SIG-M5 treated with dmso at 0.1 percent for 504 hours (cell line): ENCODE data around the gene HLA-DRB1.
A peak's percentile ranks its signal among the peaks of the same experiment; 100 is the strongest.
"Not testable (repeated sequence)": the region's sequence is repeated elsewhere in the genome, so short reads cannot be mapped to it uniquely, and the experiment has no call there.

Experiments used
- DNase-seq: peaks from one replicate; lab custom pipeline; 2025; ENCODE audit not compliant: unreplicated experiment; lab: John Stamatoyannopoulos, UW

The HLA-DRB1 gene

DNA sequence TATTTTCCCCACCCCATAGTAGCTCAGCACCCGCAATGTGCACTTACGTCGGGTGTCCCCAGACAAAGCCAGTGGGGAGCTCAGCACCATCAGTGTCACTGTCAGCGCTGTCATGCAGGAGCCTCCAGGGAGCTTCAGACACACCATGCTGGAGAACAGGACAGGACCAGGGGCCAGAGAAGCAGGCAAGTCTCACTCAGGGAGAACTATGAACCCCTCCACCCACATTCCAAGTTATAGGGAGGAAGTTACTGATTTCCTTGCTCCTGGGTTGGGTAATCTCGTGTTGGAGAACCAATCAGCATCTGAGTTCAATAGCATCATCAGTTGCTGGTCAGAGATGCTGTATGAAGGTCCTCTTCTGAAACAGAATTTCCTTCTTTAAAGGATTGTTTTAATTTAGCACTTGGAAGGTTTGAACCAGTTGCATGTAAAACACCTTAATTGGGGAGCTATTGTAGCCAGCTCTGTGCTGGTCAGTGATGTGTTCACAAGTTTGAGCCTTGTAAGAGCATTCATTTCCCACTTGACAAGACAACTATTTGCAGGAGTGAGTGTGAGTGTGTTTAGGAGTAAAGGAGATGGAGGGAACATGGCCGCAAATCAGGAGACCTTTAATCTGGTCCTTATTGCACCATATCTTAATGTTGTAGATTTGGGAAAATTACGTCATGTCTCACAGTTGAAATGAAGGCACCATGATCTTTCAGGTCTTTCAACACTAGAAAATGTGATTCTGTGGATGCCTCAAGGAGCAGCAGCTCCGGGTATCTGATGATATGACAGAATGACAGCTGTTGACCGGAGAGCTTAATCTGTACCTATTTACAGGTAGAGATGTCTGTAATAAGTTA lies at the start of gene HLA-DRB1:
Gene HLA-DRB1, minus strand, starts transcription at position 253 of the 854 bp plus-strand sequence. Its CDS starts 106 bp downstream, at position 147.
- no peak for DNase-seq

DNA sequence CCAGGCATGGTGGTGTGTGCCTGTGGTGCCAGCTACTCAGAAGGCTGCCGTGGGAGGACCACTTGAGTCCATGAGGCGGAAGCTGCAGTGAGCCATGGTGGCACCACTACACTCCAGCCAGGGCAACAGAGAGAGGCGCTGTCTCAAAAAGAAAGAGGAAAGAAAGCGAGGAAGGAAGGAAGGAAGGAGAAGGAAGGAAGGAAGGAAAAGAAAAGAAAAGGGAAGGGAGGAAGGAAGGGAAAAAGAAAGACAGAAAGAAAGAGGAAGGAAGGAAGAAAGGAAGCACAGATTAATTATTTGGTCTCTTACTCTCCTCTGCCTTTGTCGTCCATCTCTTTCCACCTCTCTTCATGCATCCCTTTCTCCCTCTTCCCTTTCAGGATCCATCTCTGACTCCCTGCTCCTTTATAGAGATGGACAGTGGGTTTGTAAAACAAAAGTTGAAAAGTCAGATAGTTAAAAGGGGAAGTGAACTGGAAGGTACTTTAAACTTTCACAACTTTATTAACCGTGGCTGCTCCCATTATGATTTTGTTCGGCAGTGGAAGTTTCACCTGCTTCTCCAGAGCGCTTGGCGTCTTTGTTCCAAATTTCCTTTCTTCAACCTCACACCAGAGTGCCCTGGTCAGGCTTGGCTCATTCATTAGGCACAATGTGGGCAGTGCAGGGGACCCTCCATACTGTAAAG lies 49.0 kb upstream of the HLA-DRB1 start:
- DNase-seq, result no peak

- DNase-seq, result no peak
These were observed 48.2 kb upstream of the HLA-DRB1 start for GRCh38 chr6:32637883-32638282.

DNA sequence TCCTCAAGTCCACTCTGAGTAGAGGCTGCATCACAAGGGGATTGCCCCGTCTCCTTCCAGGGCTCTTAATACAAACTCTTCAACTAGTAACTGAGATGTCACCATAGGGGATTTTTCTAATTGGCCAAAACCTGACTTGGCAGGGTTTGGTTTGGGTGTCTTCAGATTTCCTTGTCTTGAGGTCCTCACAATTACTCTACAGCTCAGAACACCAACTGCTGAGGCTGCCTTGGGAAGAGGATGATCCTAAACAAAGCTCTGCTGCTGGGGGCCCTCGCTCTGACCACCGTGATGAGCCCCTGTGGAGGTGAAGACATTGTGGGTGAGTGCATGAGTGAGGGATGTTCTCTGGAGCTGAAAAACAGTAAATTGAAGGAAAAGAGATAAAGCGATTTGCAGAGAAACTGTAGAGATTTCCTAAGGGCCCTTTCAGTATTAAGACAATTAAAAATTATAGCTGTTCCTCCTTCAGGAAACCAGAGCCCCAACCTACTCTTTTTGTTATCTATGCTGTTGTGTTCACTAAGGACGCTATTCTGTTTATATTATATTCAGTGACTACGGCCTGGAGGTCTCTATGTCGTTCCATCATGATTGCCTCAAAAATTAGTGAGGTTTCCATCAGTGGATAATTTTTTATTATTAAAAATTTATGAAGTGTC lies 47.7 kb upstream of the HLA-DRB1 start, which contains the start of gene HLA-DQA1:
Gene HLA-DQA1, plus strand, starts transcription at position 188 of the 662 bp plus-strand sequence. Its CDS starts 53 bp downstream, at position 241.
- DNase-seq, result no peak

DNA sequence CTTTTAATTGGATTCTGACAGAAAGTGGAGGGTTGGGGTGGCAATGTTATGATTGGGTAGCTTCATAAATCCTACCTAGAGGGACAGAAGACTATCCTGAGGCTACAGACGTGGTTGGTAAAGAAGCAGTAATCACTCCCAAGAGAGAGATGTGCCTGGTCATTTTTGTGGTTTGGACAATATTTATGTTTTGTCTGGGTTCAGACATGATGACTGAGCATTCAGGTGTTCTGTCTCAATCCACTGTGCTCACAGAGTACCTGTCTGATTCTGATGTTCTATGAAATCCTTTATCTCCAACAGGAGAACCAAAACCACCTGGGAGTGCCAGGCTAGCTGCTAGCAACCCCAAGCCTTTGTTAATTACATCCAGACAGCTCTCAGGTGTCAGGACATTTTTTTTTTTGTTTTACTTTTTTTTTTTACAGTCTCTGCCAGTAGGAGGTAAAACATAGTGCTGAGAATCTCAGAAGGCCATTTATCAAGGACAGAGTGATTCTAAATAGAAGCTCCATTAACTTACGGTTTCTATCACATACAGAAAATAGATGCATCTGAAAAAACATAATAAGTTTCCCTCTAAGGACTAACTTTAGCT lies 46.0 kb upstream of the HLA-DRB1 start:
- DNase-seq, result no peak

GRCh38 chr6:32629793-32630192 lies 40.1 kb upstream of the HLA-DRB1 start:
- not testable (repeated sequence) for DNase-seq

DNA sequence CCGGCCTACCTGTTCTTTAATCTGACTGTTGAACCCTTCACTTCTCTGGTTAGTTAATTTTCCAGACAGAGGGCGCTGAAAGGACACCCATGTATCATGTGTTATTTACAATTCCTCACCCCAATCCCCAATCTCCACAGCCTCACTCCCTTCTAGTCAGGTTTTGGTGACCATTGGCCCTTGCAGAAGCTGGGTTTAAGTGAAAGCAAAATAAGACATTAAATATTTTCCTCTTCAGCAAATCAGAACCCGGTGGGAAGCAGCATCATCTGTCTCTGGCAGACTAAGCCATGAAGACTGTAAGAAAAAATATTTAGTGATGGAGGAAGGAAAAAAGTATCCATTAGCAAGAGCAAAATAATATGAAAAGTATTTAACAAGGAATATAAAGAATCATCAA lies 38.2 kb upstream of the HLA-DRB1 start:
- DNase-seq, result no peak

GRCh38 chr6:32627249-32627648 lies 37.6 kb upstream of the HLA-DRB1 start:
- no peak for DNase-seq

- no peak for DNase-seq
These were observed 35.5 kb upstream of the HLA-DRB1 start for GRCh38 chr6:32625137-32625536.

GRCh38 chr6:32624565-32624964 lies 34.9 kb upstream of the HLA-DRB1 start:
- no peak for DNase-seq

DNA sequence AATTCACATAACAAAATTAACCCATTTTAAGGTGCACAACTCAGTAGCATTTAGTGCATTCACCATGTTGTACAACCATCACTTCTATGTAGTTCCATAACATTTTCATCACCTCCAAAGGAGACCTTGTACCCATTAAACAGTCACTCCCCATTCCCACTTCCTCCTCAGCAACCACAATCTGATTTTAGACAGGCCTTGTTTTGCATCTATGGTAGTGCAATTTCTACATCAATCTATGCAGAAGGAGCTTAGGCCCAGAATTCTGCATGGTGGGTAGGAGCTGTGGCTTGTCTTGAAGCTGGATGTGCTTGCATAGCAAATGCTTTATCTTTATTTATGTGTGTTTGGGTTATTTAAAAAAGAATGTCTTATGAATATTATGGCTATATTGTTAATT lies 34.0 kb upstream of the HLA-DRB1 start:
- DNase-seq, result peak; percentile 73

- peak; percentile 44 for DNase-seq
These were observed 33.1 kb upstream of the HLA-DRB1 start for GRCh38 chr6:32622545-32623401.

GRCh38 chr6:32621372-32621771 lies 31.7 kb upstream of the HLA-DRB1 start:
- DNase-seq, result no peak

- DNase-seq, result no peak
These were observed 28.1 kb upstream of the HLA-DRB1 start for GRCh38 chr6:32617751-32618150.

- DNase-seq, result no peak
These were observed 26.4 kb upstream of the HLA-DRB1 start for GRCh38 chr6:32615885-32616532.

- no peak for DNase-seq
These were observed 24.9 kb upstream of the HLA-DRB1 start for GRCh38 chr6:32614366-32615081.

GRCh38 chr6:32613475-32613874 lies 23.8 kb upstream of the HLA-DRB1 start:
- no peak for DNase-seq

- DNase-seq, result no peak
These were observed 21.1 kb upstream of the HLA-DRB1 start for GRCh38 chr6:32610682-32611296.
